Parathyroid adenoma (tissue), 2 donors: ENCODE measurements around the gene ZNF468.
"Not testable (repeated sequence)": the region's sequence is repeated elsewhere in the genome, so short reads cannot be mapped to it uniquely, and the experiment has no call there.

Experiments used
- H2AFZ ChIP-seq: fragments of 300-600 bp; sonication (generic); one replicate; pipeline ENCODE4 v1.7.0; 2017; ENCODE audit warnings: antibody characterized with exemption, mild to moderate bottlenecking
- H3K27ac ChIP-seq: fragments of 300-600 bp; sonication (generic); one replicate; pipeline ENCODE4 v1.7.0; 2017
- H3K27me3 ChIP-seq: fragments of 300-600 bp; sonication (generic); one replicate; pipeline ENCODE4 v1.7.0; 2017; ENCODE audit warnings: low read length; ENCODE audit not compliant: control insufficient read depth, insufficient read depth
- H3K36me3 ChIP-seq: fragments of 300-600 bp; sonication (generic); one replicate; pipeline ENCODE4 v1.7.0; 2017; ENCODE audit warnings: low read length; ENCODE audit not compliant: control insufficient read depth, insufficient read depth
- H3K4me1 ChIP-seq: fragments of 300-600 bp; sonication (generic); one replicate; pipeline ENCODE4 v1.7.0; 2017; ENCODE audit warnings: control low read depth
- H3K4me2 ChIP-seq: fragments of 300-600 bp; sonication (generic); one replicate; pipeline ENCODE4 v1.7.0; 2017; ENCODE audit warnings: low read length
- H3K4me3 ChIP-seq: fragments of 300-600 bp; sonication (generic); one replicate; pipeline ENCODE4 v1.7.0; 2017; ENCODE audit warnings: low read depth, low read length
- H3K79me2 ChIP-seq: fragments of 300-600 bp; sonication (generic); one replicate; pipeline ENCODE4 v1.7.0; 2017; ENCODE audit warnings: control low read depth
- H3K9ac ChIP-seq: fragments of 300-600 bp; sonication (generic); one replicate; pipeline ENCODE4 v1.7.0; 2017; ENCODE audit warnings: mild to moderate bottlenecking
- H3K9me3 ChIP-seq: fragments of 300-600 bp; sonication (generic); one replicate; pipeline ENCODE4 v1.7.0; 2017; ENCODE audit warnings: low read length; ENCODE audit not compliant: control insufficient read depth
- TF ChIP-seq, protein P1 (sequence below): fragments of 300-600 bp; sonication (generic); IDR thresholded peaks from one replicate; pipeline ENCODE4 v1.7.0; 2017; ENCODE audit warnings: antibody characterized with exemption, mild to moderate bottlenecking
- donor health status: primary hyperparathyroidism.

ZNF468 gene

GRCh38 chr19:52857378-52858191 lies at the start of gene ZNF468:
ZNF468 (minus strand) TSS chr19:52857619; CDS start chr19:52854272, 3,347 bp downstream.
- not testable (repeated sequence) for H3K27me3 ChIP-seq, H3K4me1 ChIP-seq, H3K9ac ChIP-seq, H3K36me3 ChIP-seq, H3K9me3 ChIP-seq, H3K27ac ChIP-seq, H3K79me2 ChIP-seq
- Histone ChIP-seq H3K4me2 (peak within 1 kb of the TSS; percentile 81), H2AFZ (peak within 1 kb of the TSS; percentile 76), H3K4me3 (peak within 1 kb of the TSS; percentile 69)

- not testable (repeated sequence) for H3K9me3 ChIP-seq, H2AFZ ChIP-seq, H3K27ac ChIP-seq, H3K9ac ChIP-seq, H3K79me2 ChIP-seq, H3K4me1 ChIP-seq, H3K36me3 ChIP-seq, H3K27me3 ChIP-seq, H3K4me3 ChIP-seq, H3K4me2 ChIP-seq
Observed at GRCh38 chr19:52904052-52904780, 46.8 kb upstream of the ZNF468 start.

DNA sequence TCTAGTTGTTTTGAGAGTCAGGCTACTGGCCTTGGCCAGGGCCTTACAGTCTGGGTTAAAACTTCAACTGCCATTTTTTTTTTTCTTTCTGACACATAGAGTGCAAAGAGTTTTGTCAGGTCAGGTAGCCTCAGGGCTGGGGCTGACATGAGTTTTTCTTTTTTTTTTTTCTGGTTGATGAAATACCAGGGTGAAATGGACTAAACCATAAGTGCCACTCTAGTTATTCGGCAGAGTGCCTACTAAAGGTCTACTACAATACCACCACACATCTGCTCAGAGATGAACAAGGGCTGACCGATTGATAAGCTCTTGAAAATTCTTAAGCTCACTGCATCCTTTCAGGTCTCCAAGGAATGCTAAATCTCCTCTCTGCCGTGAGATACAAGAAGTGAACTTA lies 44.4 kb upstream of the ZNF468 start:
- no peak overlapping the region for H3K27ac ChIP-seq
- no peaks in the 10 kb centered on the region for H3K9me3 ChIP-seq
- no peak overlapping the region for H2AFZ ChIP-seq
- H3K27me3 ChIP-seq: no peaks in the 10 kb centered on the region
- no peaks in the 10 kb centered on the region for H3K4me1 ChIP-seq
- H3K9ac ChIP-seq: no peak overlapping the region
- no peaks in the 10 kb centered on the region for H3K79me2 ChIP-seq
- TF ChIP-seq, protein P1, sequence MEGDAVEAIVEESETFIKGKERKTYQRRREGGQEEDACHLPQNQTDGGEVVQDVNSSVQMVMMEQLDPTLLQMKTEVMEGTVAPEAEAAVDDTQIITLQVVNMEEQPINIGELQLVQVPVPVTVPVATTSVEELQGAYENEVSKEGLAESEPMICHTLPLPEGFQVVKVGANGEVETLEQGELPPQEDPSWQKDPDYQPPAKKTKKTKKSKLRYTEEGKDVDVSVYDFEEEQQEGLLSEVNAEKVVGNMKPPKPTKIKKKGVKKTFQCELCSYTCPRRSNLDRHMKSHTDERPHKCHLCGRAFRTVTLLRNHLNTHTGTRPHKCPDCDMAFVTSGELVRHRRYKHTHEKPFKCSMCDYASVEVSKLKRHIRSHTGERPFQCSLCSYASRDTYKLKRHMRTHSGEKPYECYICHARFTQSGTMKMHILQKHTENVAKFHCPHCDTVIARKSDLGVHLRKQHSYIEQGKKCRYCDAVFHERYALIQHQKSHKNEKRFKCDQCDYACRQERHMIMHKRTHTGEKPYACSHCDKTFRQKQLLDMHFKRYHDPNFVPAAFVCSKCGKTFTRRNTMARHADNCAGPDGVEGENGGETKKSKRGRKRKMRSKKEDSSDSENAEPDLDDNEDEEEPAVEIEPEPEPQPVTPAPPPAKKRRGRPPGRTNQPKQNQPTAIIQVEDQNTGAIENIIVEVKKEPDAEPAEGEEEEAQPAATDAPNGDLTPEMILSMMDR: no peak
- no peak overlapping the region for H3K4me3 ChIP-seq
- H3K36me3 ChIP-seq: no peaks in the 10 kb centered on the region
- no peak overlapping the region for H3K4me2 ChIP-seq

- H3K36me3 ChIP-seq, H3K27ac ChIP-seq, H2AFZ ChIP-seq, H3K9me3 ChIP-seq, H3K27me3 ChIP-seq, H3K4me2 ChIP-seq, H3K79me2 ChIP-seq, H3K4me3 ChIP-seq, H3K4me1 ChIP-seq, H3K9ac ChIP-seq: not testable (repeated sequence)
Observed at GRCh38 chr19:52898596-52898995, 41.2 kb upstream of the ZNF468 start.

- H3K4me1 ChIP-seq: no peaks in the 10 kb centered on the region
- no peak overlapping the region for H3K9ac ChIP-seq
Observed at GRCh38 chr19:52898101-52898500, 40.7 kb upstream of the ZNF468 start.

More at GRCh38 chr19:52898101-52898500, 40.7 kb upstream of the ZNF468 start:
- Histone ChIP-seq H3K4me3 (peak overlapping the region; percentile 91), H3K79me2 (no peaks in the 10 kb centered on the region), H2AFZ (peak overlapping the region; percentile 68), H3K36me3 (no peaks in the 10 kb centered on the region), H3K27ac (no peak overlapping the region), H3K27me3 (no peaks in the 10 kb centered on the region), H3K9me3 (no peaks in the 10 kb centered on the region), H3K4me2 (peak overlapping the region; percentile 88)
- TF ChIP-seq, protein P1: no peak
